NCI-H82 (cell line): Measurements from ENCODE around the gene IL13RA1.
"Not testable (repeated sequence)": the region's sequence is repeated elsewhere in the genome, so short reads cannot be mapped to it uniquely, and the experiment has no call there.

Experiments
- DNase-seq: peaks from one replicate; lab custom pipeline; 2025; lab: John Stamatoyannopoulos, UW

Gene IL13RA1

GRCh38 chrX:118729042-118729652, 1.7 kb downstream of the IL13RA1 start:
- peak; percentile 6 for DNase-seq

- DNase-seq: no peak
Measured at GRCh38 chrX:118730500-118731247, 3.3 kb downstream of the IL13RA1 start.

GRCh38 chrX:118732551-118732950, 5.1 kb downstream of the IL13RA1 start:
- not testable (repeated sequence) for DNase-seq

GRCh38 chrX:118734909-118735308, 7.5 kb downstream of the IL13RA1 start:
- DNase-seq: no peak

- no peak for DNase-seq
Measured at GRCh38 chrX:118736394-118737010, 9.1 kb downstream of the IL13RA1 start.

GRCh38 chrX:118739577-118739976, 12.2 kb downstream of the IL13RA1 start:
- no peak for DNase-seq

- DNase-seq: no peak
Measured at GRCh38 chrX:118740276-118740889, 13.0 kb downstream of the IL13RA1 start.

GRCh38 chrX:118742176-118742575, 14.8 kb downstream of the IL13RA1 start:
- DNase-seq: no peak

GRCh38 chrX:118745570-118745969, 18.2 kb downstream of the IL13RA1 start:
- no peak for DNase-seq

GRCh38 chrX:118751950-118752783, 24.8 kb downstream of the IL13RA1 start:
- DNase-seq: no peak

- DNase-seq: no peak
Measured at GRCh38 chrX:118755633-118756032, 28.2 kb downstream of the IL13RA1 start.

- DNase-seq: no peak
Measured at GRCh38 chrX:118756101-118756500, 28.7 kb downstream of the IL13RA1 start.

GRCh38 chrX:118758511-118758910, 31.1 kb downstream of the IL13RA1 start:
- no peak for DNase-seq

- DNase-seq: no peak
Measured at GRCh38 chrX:118760025-118760424, 32.6 kb downstream of the IL13RA1 start.

- peak; percentile 2 for DNase-seq
Measured at GRCh38 chrX:118761939-118762707, 34.7 kb downstream of the IL13RA1 start.

- no peak for DNase-seq
Measured at GRCh38 chrX:118763489-118763888, 36.1 kb downstream of the IL13RA1 start.

- DNase-seq: no peak
Measured at GRCh38 chrX:118764122-118764521, 36.7 kb downstream of the IL13RA1 start.

GRCh38 chrX:118770133-118770760, 42.8 kb downstream of the IL13RA1 start:
- DNase-seq: no peak

GRCh38 chrX:118772051-118772450, 44.6 kb downstream of the IL13RA1 start:
- no peak for DNase-seq

GRCh38 chrX:118773782-118774181, 46.4 kb downstream of the IL13RA1 start:
- DNase-seq: no peak

GRCh38 chrX:118779581-118779980, 52.2 kb downstream of the IL13RA1 start:
- DNase-seq: no peak
